Keratinocyte (primary cell): ENCODE measurements around the gene AP3D1. TPM values are rescaled to one million over a fixed set of nuclear protein-coding genes. Genes with fewer than 3 reads are reported as not detected.

Experiments used
- DNase-seq: peaks from one replicate; pipeline ENCODE4 v3.0.0-alpha.2; 2011; ENCODE audit warnings: low read depth, missing footprints, low spot score
- FAIRE-seq: peaks from 2 replicates; lab custom pipeline; 2011; peaks lifted over from hg19 to GRCh38; lab: Jason Lieb, UNC
- H2AFZ ChIP-seq: 2 replicates; pipeline ENCODE4 v1.6.0; 2012; ENCODE audit warnings: low read length, control low read depth, inconsistent platforms; ENCODE audit not compliant: control insufficient read depth
- H3K27ac ChIP-seq: 2 replicates; pipeline ENCODE4 v1.5.1; 2011; ENCODE audit warnings: low read length; ENCODE audit not compliant: control insufficient read depth, insufficient read depth
- H3K27me3 ChIP-seq: 3 replicates; pipeline ENCODE4 v1.6.0; 2011; ENCODE audit warnings: low read length; ENCODE audit not compliant: control insufficient read depth, insufficient read depth; ENCODE audit errors: extremely low read depth
- H3K36me3 ChIP-seq, 2 experiments: 2 replicates in 1 of 2; 3 replicates in 1 of 2; pipeline ENCODE4 v1.5.1; 2011; ENCODE audit warnings: low read length in 2 of 2, mild to moderate bottlenecking in 1 of 2; ENCODE audit not compliant: control insufficient read depth in 2 of 2, insufficient read depth in 2 of 2; ENCODE audit errors: extremely low read depth in 1 of 2
- H3K4me1 ChIP-seq: 3 replicates; pipeline ENCODE4 v1.5.1; 2011; ENCODE audit warnings: low read length; ENCODE audit not compliant: control insufficient read depth, insufficient read depth; ENCODE audit errors: extremely low read depth
- H3K4me2 ChIP-seq: 3 replicates; pipeline ENCODE4 v1.6.0; 2011; ENCODE audit warnings: low read depth, low read length; ENCODE audit not compliant: control insufficient read depth, insufficient read depth; ENCODE audit errors: extremely low read depth
- H3K4me3 ChIP-seq, 3 experiments: fragments of 200-600 bp in 1 of 3; sonication (generic) in 1 of 3; 2 replicates in 2 of 3; 3 replicates in 1 of 3; pipeline ENCODE4 v1.5.1; 2011 to 2016; ENCODE audit warnings: low read length in 3 of 3, mild to moderate bottlenecking in 3 of 3, control low read depth in 2 of 3, inconsistent platforms in 1 of 3, low read depth in 1 of 3, mixed read lengths in 1 of 3, mixed run types in 1 of 3, moderate library complexity in 1 of 3; ENCODE audit not compliant: control insufficient read depth in 2 of 3, insufficient read depth in 2 of 3; ENCODE audit errors: extremely low read depth in 1 of 3
- H3K79me2 ChIP-seq: 2 replicates; pipeline ENCODE4 v1.6.0; 2012; ENCODE audit warnings: low read length; ENCODE audit not compliant: control insufficient read depth, insufficient read depth
- H3K9ac ChIP-seq: 3 replicates; pipeline ENCODE4 v1.6.0; 2011; ENCODE audit warnings: low read length; ENCODE audit not compliant: control insufficient read depth, insufficient read depth; ENCODE audit errors: extremely low read depth
- H3K9me1 ChIP-seq: 3 replicates; pipeline ENCODE4 v1.6.0; 2011; ENCODE audit warnings: low read length; ENCODE audit not compliant: control insufficient read depth, insufficient read depth; ENCODE audit errors: extremely low read depth
- H3K9me3 ChIP-seq: 2 replicates; pipeline ENCODE4 v1.5.1; 2012; ENCODE audit warnings: low read depth, low read length; ENCODE audit not compliant: control insufficient read depth
- H4K20me1 ChIP-seq: 3 replicates; pipeline ENCODE4 v1.6.0; 2011; ENCODE audit warnings: low read length; ENCODE audit not compliant: control insufficient read depth, insufficient read depth; ENCODE audit errors: extremely low read depth
- CTCF ChIP-seq, 3 experiments: IDR thresholded peaks in 1 of 3; conservative IDR thresholded peaks in 1 of 3; optimal IDR thresholded peaks in 1 of 3; 2 replicates in 2 of 3; 3 replicates in 1 of 3; pipeline versions ENCODE3 to v1.5.1; 2011; ENCODE audit warnings: low read length in 3 of 3, mild to moderate bottlenecking in 3 of 3, moderate library complexity in 2 of 3, control low read depth in 1 of 3, inconsistent platforms in 1 of 3; ENCODE audit not compliant: insufficient read depth in 2 of 3; ENCODE audit errors: extremely low read depth in 1 of 3
- EZH2 ChIP-seq: IDR thresholded peaks from one replicate; pipeline ENCODE4 v1.6.1; 2012; ENCODE audit warnings: inconsistent platforms, mild to moderate bottlenecking, low read length, moderate library complexity
- dilution Hi-C: fragments of 300-500 bp; cut with MboI; formaldehyde crosslinking; loops from one replicate; pipeline ENCODE4 v1.7.0; 2020; ENCODE audit warnings: low sequenced_read_pairs; ENCODE audit not compliant: extremely low pct_ligation_motif_present
- polyA plus RNA-seq, 5 experiments: library from polyadenylated mRNA; depleted of rRNA in 3 of 5; stranded (reverse) in 3 of 5; stranded (forward) in 1 of 5; unstranded in 1 of 5; fragments of >200 nt; gene quantifications; 1 replicate in 1 of 5; 2 replicates in 3 of 5; 3 replicates in 1 of 5; pipeline versions ENCODE4 v1.2.1 to v1.2.3, GENCODE V29; 2011 to 2012; ENCODE audit warnings: missing spikeins in 2 of 5, low read depth in 1 of 5, low replicate concordance in 1 of 5

Gene AP3D1
- polyA plus RNA-seq, 1 donor (not counting 4 experiments of a cell fraction or from before 2014, with no cell fraction given): 56.1 TPM

DNA sequence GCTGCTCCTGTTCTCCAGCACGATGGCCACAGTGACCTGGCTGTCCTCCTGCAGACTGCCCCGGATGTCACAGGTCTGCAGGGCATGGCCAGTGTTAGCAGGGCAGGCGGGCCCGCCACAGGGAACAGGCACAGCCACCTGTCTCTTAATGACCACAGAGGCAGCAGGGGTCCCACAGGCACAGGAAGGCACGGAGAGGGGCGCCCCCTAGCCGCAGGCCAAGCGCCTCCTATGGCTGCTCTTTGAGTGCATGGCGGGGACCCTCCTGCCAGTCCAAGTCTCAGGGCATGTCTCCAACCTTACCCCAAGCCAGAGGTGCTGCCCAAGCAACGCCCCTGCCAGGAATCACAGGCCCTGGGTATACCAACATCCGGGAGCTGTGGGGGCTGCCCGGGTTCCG is 40.5 kb downstream of the AP3D1 start:
- FAIRE-seq (no peak), DNase-seq (no peak)
- no peak overlapping the region for H3K9ac ChIP-seq
- no peak overlapping the region for H2AFZ ChIP-seq
- dilution Hi-C loops: no loop called here
- no peak overlapping the region for H3K4me2 ChIP-seq
- no peaks in the 10 kb centered on the region for H3K9me1 ChIP-seq
- peak in 1 of 3 experiments; percentile 24 for TF ChIP-seq CTCF (optimal IDR thresholded peaks at IDR 0.05 in 1 of 3, IDR thresholded peaks at IDR 0.05 in 1 of 3, conservative IDR thresholded peaks at IDR 0.05 in 1 of 3; ENCODE audit: extremely low read depth in 1 of 3, insufficient read depth in 2 of 3, low read length in 3 of 3)
- no peak for TF ChIP-seq EZH2
- H3K4me1 ChIP-seq: no peaks in the 10 kb centered on the region
- H4K20me1 ChIP-seq: no peaks in the 10 kb centered on the region
- H3K36me3 ChIP-seq: peaks cover 59 to 69% of the 10 kb centered on the region in 2 experiments
- no peak overlapping the region for H3K4me3 ChIP-seq
- H3K27me3 ChIP-seq: no peaks in the 10 kb centered on the region
- no peak overlapping the region for H3K27ac ChIP-seq
- H3K79me2 ChIP-seq: no peaks in the 10 kb centered on the region
- H3K9me3 ChIP-seq: no peaks in the 10 kb centered on the region

DNA sequence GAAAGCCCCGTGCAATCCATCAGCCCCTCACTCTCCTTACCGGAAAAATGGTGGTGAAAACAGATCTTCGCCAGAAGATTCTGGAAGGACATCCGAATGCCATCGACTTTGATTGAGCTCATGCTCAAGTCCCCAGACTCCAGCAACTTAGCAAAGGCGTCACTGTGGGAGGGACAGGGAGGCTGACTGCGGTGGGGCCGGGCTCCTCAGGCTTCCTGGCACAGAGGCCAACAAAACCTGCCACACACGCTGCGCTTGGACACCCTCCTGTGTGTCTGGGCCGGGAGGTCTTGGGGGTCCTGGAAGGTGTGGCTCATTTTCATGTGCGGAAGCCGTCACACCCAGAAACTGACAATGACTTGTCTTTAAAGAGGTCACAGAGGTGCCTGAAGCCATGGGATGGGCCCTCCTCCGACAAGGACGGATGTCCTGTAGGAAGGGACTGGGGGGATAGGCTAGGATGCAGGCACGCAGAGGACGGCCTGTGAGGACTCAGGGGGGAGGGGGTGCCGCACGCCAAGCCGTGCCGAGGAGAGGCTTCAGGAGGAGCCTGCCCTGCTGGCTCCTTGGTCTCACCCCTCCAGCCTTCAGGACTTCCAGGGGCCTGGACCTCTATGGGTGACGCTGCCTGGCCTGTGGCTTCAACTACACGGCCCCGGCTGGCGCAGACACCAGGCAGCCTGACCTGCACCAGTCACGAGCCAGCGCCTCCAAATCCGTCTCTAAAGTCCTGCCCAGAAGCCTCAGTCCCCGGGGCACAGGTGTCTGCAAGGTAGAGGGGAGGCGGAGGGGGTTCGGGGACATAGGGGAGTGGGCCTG is 42.1 kb downstream of the AP3D1 start:
- DNase-seq: no peak
- Histone ChIP-seq H3K9me3 (no peaks in the 10 kb centered on the region), H3K4me3 (no peak overlapping the region), H3K79me2 (peaks cover 8% of the 10 kb centered on the region), H3K9me1 (no peaks in the 10 kb centered on the region), H3K4me2 (no peak overlapping the region), H3K27ac (no peak overlapping the region), H2AFZ (no peak overlapping the region), H3K36me3 (peaks cover 49 to 59% of the 10 kb centered on the region in 2 experiments), H3K27me3 (no peaks in the 10 kb centered on the region), H3K9ac (no peak overlapping the region), H3K4me1 (no peaks in the 10 kb centered on the region), H4K20me1 (peaks cover 3% of the 10 kb centered on the region)
- dilution Hi-C loops: no loop called here
- no peak for TF ChIP-seq CTCF (optimal IDR thresholded peaks at IDR 0.05 in 1 of 3, IDR thresholded peaks at IDR 0.05 in 1 of 3, conservative IDR thresholded peaks at IDR 0.05 in 1 of 3; ENCODE audit: extremely low read depth in 1 of 3, insufficient read depth in 2 of 3, low read length in 3 of 3)
- no peak for TF ChIP-seq EZH2
- no peak for FAIRE-seq
